Measurements from ENCODE around the gene SLC10A7.

SLC10A7 gene

GRCh38 chr4:146347822-146348221, 173.9 kb downstream of the SLC10A7 start:
- no peak for DNase-seq

- no peak for DNase-seq
Observed at GRCh38 chr4:146346276-146346675, 175.5 kb downstream of the SLC10A7 start.

- no peak for DNase-seq
Observed at GRCh38 chr4:146343776-146344175, 178.0 kb downstream of the SLC10A7 start.

GRCh38 chr4:146343199-146343598, 178.5 kb downstream of the SLC10A7 start:
- no peak for DNase-seq

GRCh38 chr4:146342600-146343192, 179.0 kb downstream of the SLC10A7 start:
- peak; percentile 18 to 21 for DNase-seq

GRCh38 chr4:146340798-146341197, 180.9 kb downstream of the SLC10A7 start:
- DNase-seq: no peak

- no peak for DNase-seq
Observed at GRCh38 chr4:146338512-146338911, 183.2 kb downstream of the SLC10A7 start.

GRCh38 chr4:146336410-146336807, 185.3 kb downstream of the SLC10A7 start:
- no peak for DNase-seq

GRCh38 chr4:146335763-146336409, 185.9 kb downstream of the SLC10A7 start:
- DNase-seq: no peak

- no peak for DNase-seq
Observed at GRCh38 chr4:146334862-146335449, 186.8 kb downstream of the SLC10A7 start.

GRCh38 chr4:146333895-146334262, 187.9 kb downstream of the SLC10A7 start:
- no peak for DNase-seq

GRCh38 chr4:146333187-146333894, 188.4 kb downstream of the SLC10A7 start:
- no peak for DNase-seq

GRCh38 chr4:146330392-146330791, 191.3 kb downstream of the SLC10A7 start:
- no peak for DNase-seq

- no peak for DNase-seq
Observed at GRCh38 chr4:146329050-146329716, 192.6 kb downstream of the SLC10A7 start.

GRCh38 chr4:146327859-146328650, 193.7 kb downstream of the SLC10A7 start:
- no peak for DNase-seq

GRCh38 chr4:146318894-146319293, 202.8 kb downstream of the SLC10A7 start:
- DNase-seq: no peak

GRCh38 chr4:146317783-146318182, 204.0 kb downstream of the SLC10A7 start:
- DNase-seq: no peak

GRCh38 chr4:146315184-146315583, 206.6 kb downstream of the SLC10A7 start:
- no peak for DNase-seq

- DNase-seq: no peak
Observed at GRCh38 chr4:146311238-146311970, 210.3 kb downstream of the SLC10A7 start.

GRCh38 chr4:146310319-146311021, 211.3 kb downstream of the SLC10A7 start:
- DNase-seq: no peak

- no peak for DNase-seq
Observed at GRCh38 chr4:146308951-146309350, 212.8 kb downstream of the SLC10A7 start.

Data from stimulated activated CD4-positive, alpha-beta T cell treated with anti-CD3 and anti-CD28 coated beads, Interleukin-2, amount 100 ng/mL, for 48 hours (primary cell).